PC-3 (cell line): ENCODE results near the gene CCDC179. TPM values are rescaled to one million over a fixed set of nuclear protein-coding genes. Genes with fewer than 3 reads are reported as not detected.
A peak's percentile ranks its signal among the peaks of the same experiment; 100 is the strongest.

Experiments
- ATAC-seq: fragments of 200-7000 bp; cut with Tn5 transposase; 2 replicates; pipeline ENCODE4 v1.9.1; 2020; ENCODE audit warnings: mild to moderate bottlenecking, moderate library complexity
- BruUV-seq: library from RNA; stranded (reverse); fragments of 400-500 nt; replicated peaks from 2 replicates; lab custom pipeline; 2021; lab: Mats Ljungman, UMichigan
- CTCF ChIA-PET: fragments of 300-600 bp; sonication (Branson Sonifier 250); formaldehyde crosslinking; loops from one replicate; lab custom pipeline; 2022; ENCODE audit warnings: antibody characterized with exemption; lab: Charles Lee
- POLR2A ChIA-PET: fragments of 300-600 bp; sonication (Branson Sonifier 250); formaldehyde crosslinking; loops from one replicate; lab custom pipeline; 2022; ENCODE audit warnings: antibody characterized with exemption; ENCODE audit not compliant: unreplicated experiment; lab: Charles Lee
- DNase-seq: peaks from one replicate; pipeline ENCODE4 v3.0.0-alpha.2; 2015
- H2AFZ ChIP-seq: fragments of 300-600 bp; sonication (generic); 2 replicates; pipeline ENCODE4 v1.6.0; 2016; ENCODE audit warnings: antibody characterized with exemption, low read length
- H3F3A ChIP-seq: fragments of 300-600 bp; sonication (generic); one replicate; pipeline ENCODE4 v1.6.0; 2017; ENCODE audit warnings: antibody characterized with exemption, low read length, control low read depth, mild to moderate bottlenecking; ENCODE audit not compliant: unreplicated experiment
- H3K27ac ChIP-seq: fragments of 300-600 bp; sonication (generic); 2 replicates; pipeline ENCODE4 v1.5.1; 2016; ENCODE audit warnings: mild to moderate bottlenecking, low read length
- H3K27me3 ChIP-seq: fragments of 300-600 bp; sonication (generic); 2 replicates; pipeline ENCODE4 v1.6.1; 2016; ENCODE audit warnings: low read length, mixed read lengths
- H3K36me3 ChIP-seq: fragments of 300-600 bp; sonication (generic); 2 replicates; pipeline ENCODE4 v1.6.1; 2016; ENCODE audit warnings: low read depth, mixed run types, low read length, mixed read lengths
- H3K4me1 ChIP-seq: fragments of 300-600 bp; sonication (generic); 2 replicates; pipeline ENCODE4 v1.5.1; 2016; ENCODE audit warnings: low read length; ENCODE audit not compliant: insufficient read depth
- H3K4me2 ChIP-seq: fragments of 300-600 bp; sonication (generic); 2 replicates; pipeline ENCODE4 v1.6.0; 2016; ENCODE audit warnings: low read length
- H3K4me3 ChIP-seq: fragments of 300-600 bp; sonication (generic); 2 replicates; pipeline ENCODE4 v1.5.1; 2016; ENCODE audit warnings: mild to moderate bottlenecking, low read length, mixed read lengths
- H3K79me2 ChIP-seq: fragments of 300-600 bp; sonication (generic); 2 replicates; pipeline ENCODE4 v1.6.1; 2017; ENCODE audit warnings: low read length, mixed read lengths
- H3K9ac ChIP-seq: fragments of 300-600 bp; sonication (generic); 2 replicates; pipeline ENCODE4 v1.6.0; 2016; ENCODE audit warnings: mild to moderate bottlenecking, low read length
- H3K9me2 ChIP-seq: fragments of 300-600 bp; sonication (generic); replicated peaks from 2 replicates; pipeline ENCODE4 v1.6.1; 2016; ENCODE audit warnings: mixed run types, low read length, mixed read lengths
- H3K9me3 ChIP-seq: fragments of 300-600 bp; sonication (generic); 2 replicates; pipeline ENCODE4 v1.6.1; 2016; ENCODE audit warnings: low read length, mixed read lengths
- H4K20me1 ChIP-seq: fragments of 300-600 bp; sonication (generic); 2 replicates; pipeline ENCODE4 v1.6.1; 2016; ENCODE audit warnings: low read length, mixed read lengths
- CTCF ChIP-seq: fragments of 300-600 bp; sonication (generic); conservative IDR thresholded peaks from 2 replicates; pipeline ENCODE4 v1.5.1; 2017; ENCODE audit warnings: antibody characterized with exemption, low read depth, mild to moderate bottlenecking, low read length
- EZH2 ChIP-seq: fragments of 300-600 bp; sonication (generic); IDR thresholded peaks from one replicate; pipeline ENCODE4 v1.6.1; 2017; ENCODE audit warnings: antibody characterized with exemption, mild to moderate bottlenecking, low read length; ENCODE audit not compliant: unreplicated experiment
- EZH2phosphoT487 ChIP-seq: fragments of 300-600 bp; sonication (generic); IDR thresholded peaks from 2 replicates; pipeline ENCODE4 v1.6.1; 2018; ENCODE audit warnings: mild to moderate bottlenecking, antibody characterized with exemption, low read length, borderline replicate concordance
- intact Hi-C: fragments of 100-400 bp; cut with micrococcal nuclease; formaldehyde crosslinking; loops from 2 replicates; pipeline ENCODE4 v1.9.0; 2023
- total RNA-seq: library from RNA; depleted of rRNA; stranded (reverse); fragments of >200 nt; gene quantifications from 2 replicates; pipeline ENCODE4 v1.2.3, GENCODE V29; 2014

CCDC179 gene
- total RNA-seq, 1 experiment from 2014 or later = not detected

- peak overlapping the region; percentile 41 for H3K4me2 ChIP-seq
- H3K9ac ChIP-seq = no peak overlapping the region
- no TSS peak for BruUV-seq
- intact Hi-C loops = no loop called here
- POLR2A ChIA-PET = no interaction called here
- H3K36me3 ChIP-seq = no peaks in the 10 kb centered on the region
- no peak overlapping the region for H3K27ac ChIP-seq
- CTCF ChIA-PET = no interaction called here
- DNase-seq (peak; percentile 54), ATAC-seq (peak; percentile 91)
- H3K79me2 ChIP-seq = no peaks in the 10 kb centered on the region
- H3K4me1 ChIP-seq = peaks cover 16% of the 10 kb centered on the region
- H3K4me3 ChIP-seq = no peak overlapping the region
- no peaks in the 10 kb centered on the region for H3F3A ChIP-seq
- no peaks in the 10 kb centered on the region for H3K9me3 ChIP-seq
- H3K9me2 ChIP-seq = no peaks in the 10 kb centered on the region
- TF ChIP-seq EZH2 = no peak
- no peak for TF ChIP-seq CTCF
- TF ChIP-seq EZH2phosphoT487 = no peak
- H2AFZ ChIP-seq = no peak overlapping the region
- H3K27me3 ChIP-seq = no peaks in the 10 kb centered on the region
- H4K20me1 ChIP-seq = no peaks in the 10 kb centered on the region
These were observed 52.3 kb downstream of the CCDC179 start for GRCh38 chr11:22807855-22808570.

- Histone ChIP-seq H3K36me3 (no peaks in the 10 kb centered on the region), H3K9ac (no peak overlapping the region), H3K79me2 (no peaks in the 10 kb centered on the region), H3K4me3 (no peak overlapping the region), H3K4me1 (peaks cover 16% of the 10 kb centered on the region), H3K27ac (no peak overlapping the region), H4K20me1 (no peaks in the 10 kb centered on the region), H3K9me3 (no peaks in the 10 kb centered on the region), H3K27me3 (0 out of 2 replicates have a peak, but pooled peaks cover 3% of the 10 kb centered on the region), H3K9me2 (no peaks in the 10 kb centered on the region), H3F3A (no peaks in the 10 kb centered on the region), H3K4me2 (no peak overlapping the region), H2AFZ (no peak overlapping the region)
- ATAC-seq = no peak
- no peak for DNase-seq
- CTCF ChIA-PET = no interaction called here
- intact Hi-C loops = no loop called here
- BruUV-seq = no TSS peak
- TF ChIP-seq EZH2phosphoT487 = no peak
- no peak for TF ChIP-seq EZH2
- no peak for TF ChIP-seq CTCF
- POLR2A ChIA-PET = no interaction called here
These were observed 52.9 kb downstream of the CCDC179 start for GRCh38 chr11:22807391-22807790.

- Histone ChIP-seq H3K9ac (no peak overlapping the region), H3K36me3 (no peaks in the 10 kb centered on the region), H3K27me3 (0 out of 2 replicates have a peak, but pooled peaks cover 3% of the 10 kb centered on the region), H3K4me3 (no peak overlapping the region), H3F3A (no peaks in the 10 kb centered on the region), H3K27ac (no peak overlapping the region), H3K4me1 (peaks cover 6% of the 10 kb centered on the region), H3K9me2 (no peaks in the 10 kb centered on the region), H3K79me2 (no peaks in the 10 kb centered on the region), H3K4me2 (no peak overlapping the region), H2AFZ (no peak overlapping the region), H4K20me1 (no peaks in the 10 kb centered on the region), H3K9me3 (no peaks in the 10 kb centered on the region)
- ChIA-PET CTCF (no interaction called here), POLR2A (no interaction called here)
- DNase-seq (no peak), ATAC-seq (no peak)
- intact Hi-C loops = no loop called here
- no TSS peak for BruUV-seq
- no peak for TF ChIP-seq CTCF
- no peak for TF ChIP-seq EZH2phosphoT487
These were observed 57.4 kb downstream of the CCDC179 start for GRCh38 chr11:22802861-22803260.
